Measurements from ENCODE around the gene KDM1B.

KDM1B gene

DNA sequence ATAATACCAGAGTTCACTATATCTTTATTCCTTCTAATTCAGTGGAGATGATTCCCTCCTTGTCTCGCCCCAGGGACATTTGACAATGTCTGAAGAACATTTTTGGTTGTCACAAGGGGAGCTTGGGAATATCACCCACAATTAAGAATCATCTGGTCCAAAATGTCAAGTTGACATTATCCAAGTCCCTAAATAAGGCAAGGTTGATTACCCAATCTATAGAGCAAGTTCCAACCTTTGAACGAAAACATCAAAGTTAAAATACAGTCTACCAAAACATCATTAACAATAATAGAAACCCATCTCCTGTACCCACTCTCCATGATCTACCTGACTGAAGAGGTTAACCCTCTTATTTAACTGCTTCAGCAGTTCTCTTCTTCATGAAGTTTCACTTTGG lies 93.5 kb downstream of the KDM1B start:
- DNase-seq (ENCODE audit: low read depth): no peak
- no peak overlapping the region for H3K4me3 ChIP-seq (ENCODE audit: low read depth, low read length)
- in situ Hi-C loops (cut with HindIII; ENCODE audit: low sequenced_read_pairs): no loop called here
- TF ChIP-seq, protein P1, sequence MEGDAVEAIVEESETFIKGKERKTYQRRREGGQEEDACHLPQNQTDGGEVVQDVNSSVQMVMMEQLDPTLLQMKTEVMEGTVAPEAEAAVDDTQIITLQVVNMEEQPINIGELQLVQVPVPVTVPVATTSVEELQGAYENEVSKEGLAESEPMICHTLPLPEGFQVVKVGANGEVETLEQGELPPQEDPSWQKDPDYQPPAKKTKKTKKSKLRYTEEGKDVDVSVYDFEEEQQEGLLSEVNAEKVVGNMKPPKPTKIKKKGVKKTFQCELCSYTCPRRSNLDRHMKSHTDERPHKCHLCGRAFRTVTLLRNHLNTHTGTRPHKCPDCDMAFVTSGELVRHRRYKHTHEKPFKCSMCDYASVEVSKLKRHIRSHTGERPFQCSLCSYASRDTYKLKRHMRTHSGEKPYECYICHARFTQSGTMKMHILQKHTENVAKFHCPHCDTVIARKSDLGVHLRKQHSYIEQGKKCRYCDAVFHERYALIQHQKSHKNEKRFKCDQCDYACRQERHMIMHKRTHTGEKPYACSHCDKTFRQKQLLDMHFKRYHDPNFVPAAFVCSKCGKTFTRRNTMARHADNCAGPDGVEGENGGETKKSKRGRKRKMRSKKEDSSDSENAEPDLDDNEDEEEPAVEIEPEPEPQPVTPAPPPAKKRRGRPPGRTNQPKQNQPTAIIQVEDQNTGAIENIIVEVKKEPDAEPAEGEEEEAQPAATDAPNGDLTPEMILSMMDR (IDR thresholded peaks at IDR 0.05; ENCODE audit: low read depth, low read length, missing control alignments): no peak

- no peak overlapping the region for H3K4me3 ChIP-seq (ENCODE audit: low read depth, low read length)
- in situ Hi-C loops (cut with HindIII; ENCODE audit: low sequenced_read_pairs): no loop called here
- TF ChIP-seq, protein P1 (IDR thresholded peaks at IDR 0.05; ENCODE audit: low read depth, low read length, missing control alignments): no peak
- DNase-seq (ENCODE audit: low read depth): no peak
These were observed 94.0 kb downstream of the KDM1B start for GRCh38 chr6:18249271-18249670.

DNA sequence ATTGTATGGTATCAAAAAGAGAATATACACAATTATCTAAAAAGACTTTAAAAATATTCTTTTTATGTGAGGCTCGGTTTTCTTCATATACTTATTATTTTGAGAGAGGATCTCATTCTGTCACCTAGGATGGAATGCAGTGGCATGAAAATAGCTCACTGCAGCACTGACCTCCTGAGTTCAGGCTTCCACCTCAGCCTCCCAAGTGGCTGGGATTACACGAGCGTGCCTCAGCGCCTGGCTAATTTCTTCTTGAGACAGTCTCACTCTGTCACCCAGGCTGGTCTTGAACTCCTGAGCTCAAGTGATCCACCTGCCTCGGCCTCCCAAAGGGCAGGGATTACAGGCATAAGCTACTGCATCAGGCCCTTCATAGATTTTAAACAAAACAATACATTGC lies 98.4 kb downstream of the KDM1B start:
- DNase-seq (ENCODE audit: low read depth): no peak
- TF ChIP-seq, protein P1 (IDR thresholded peaks at IDR 0.05; ENCODE audit: low read depth, low read length, missing control alignments): no peak
- in situ Hi-C loops (cut with HindIII; ENCODE audit: low sequenced_read_pairs): no loop called here
- no peak overlapping the region for H3K4me3 ChIP-seq (ENCODE audit: low read depth, low read length)

- TF ChIP-seq, protein P1 (IDR thresholded peaks at IDR 0.05; ENCODE audit: low read depth, low read length, missing control alignments): no peak
- no peak for DNase-seq (ENCODE audit: low read depth)
- H3K4me3 ChIP-seq (ENCODE audit: low read depth, low read length): no peak overlapping the region
- in situ Hi-C loops (cut with HindIII; ENCODE audit: low sequenced_read_pairs): no loop called here
These were observed 99.6 kb downstream of the KDM1B start for GRCh38 chr6:18254793-18255192.

DNA sequence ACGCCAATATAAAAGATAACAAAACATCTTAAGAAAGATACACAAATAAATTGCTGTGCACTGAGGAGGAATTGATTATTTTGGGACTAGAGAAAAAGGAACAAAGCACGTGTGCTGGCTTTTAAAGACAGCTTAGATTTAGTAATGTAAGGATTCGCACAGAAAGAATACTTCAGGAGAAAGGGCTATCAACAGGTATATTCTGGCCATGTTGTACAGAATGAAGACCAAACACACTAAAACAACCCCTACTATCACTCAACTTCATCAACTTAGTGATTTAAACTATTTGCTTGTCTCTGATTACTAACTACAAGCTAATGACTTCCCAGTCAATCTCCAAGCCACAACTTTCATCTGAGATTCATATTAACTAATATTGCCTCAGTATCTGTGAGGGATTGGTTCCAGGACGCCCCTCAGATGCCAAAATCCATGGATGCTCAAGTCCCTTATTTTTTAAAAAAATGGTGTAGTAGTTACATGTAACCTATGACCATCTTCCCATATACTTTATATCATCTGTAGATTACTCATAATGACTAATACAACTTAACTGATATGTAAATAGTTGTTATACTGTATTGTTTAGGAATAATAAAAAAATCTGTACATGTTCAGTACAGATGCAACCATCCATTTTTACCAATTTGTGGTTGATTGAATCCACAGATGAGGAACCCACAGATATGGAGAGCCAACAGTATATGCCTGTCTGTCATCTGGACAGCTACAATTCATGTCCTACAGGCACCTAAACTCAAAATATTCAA lies 104.6 kb downstream of the KDM1B start:
- no peak overlapping the region for H3K4me3 ChIP-seq (ENCODE audit: low read depth, low read length)
- TF ChIP-seq, protein P1 (IDR thresholded peaks at IDR 0.05; ENCODE audit: low read depth, low read length, missing control alignments): no peak
- no peak for DNase-seq (ENCODE audit: low read depth)
- in situ Hi-C loops (cut with HindIII; ENCODE audit: low sequenced_read_pairs): no loop called here

- no peak for DNase-seq (ENCODE audit: low read depth)
- H3K4me3 ChIP-seq (ENCODE audit: low read depth, low read length): peak overlapping the region; percentile 4
- TF ChIP-seq, protein P1 (IDR thresholded peaks at IDR 0.05; ENCODE audit: low read depth, low read length, missing control alignments): peak; percentile 11
- in situ Hi-C loops (cut with HindIII; ENCODE audit: low sequenced_read_pairs): no loop called here
These were observed 105.4 kb downstream of the KDM1B start for GRCh38 chr6:18260448-18261106.
